Neural cell (in vitro differentiated cells): ENCODE measurements around the gene UBE2O.

Source experiments
- EP300 ChIP-seq: fragments of 450-650 bp; conservative IDR thresholded peaks from 2 replicates; pipeline ENCODE4 v1.6.1; 2014; ENCODE audit warnings: antibody characterized with exemption, mild to moderate bottlenecking, moderate library complexity; ENCODE audit not compliant: poor library complexity, severe bottlenecking
- EZH2 ChIP-seq: fragments of 200-600, 300-800 bp; shearing (Covaris generic), sonication (generic); IDR thresholded peaks from 2 replicates; pipeline ENCODE4 v1.6.1; 2014; ENCODE audit warnings: antibody characterized with exemption, low read length, borderline replicate concordance, mild to moderate bottlenecking; ENCODE audit not compliant: insufficient read depth, poor library complexity, severe bottlenecking
- POLR2AphosphoS5 ChIP-seq: IDR thresholded peaks from 2 replicates; pipeline ENCODE4 v1.6.1; 2012
- SMC3 ChIP-seq: fragments of 450-650 bp; conservative IDR thresholded peaks from 2 replicates; pipeline ENCODE4 v1.6.1; 2014; ENCODE audit warnings: antibody characterized with exemption, mild to moderate bottlenecking, moderate library complexity; ENCODE audit not compliant: poor library complexity
- TF ChIP-seq, protein P1 (sequence below): fragments of 450-650 bp; IDR thresholded peaks from 2 replicates; pipeline ENCODE4 v1.5.1; 2014; ENCODE audit warnings: antibody characterized with exemption, mild to moderate bottlenecking, moderate library complexity; ENCODE audit not compliant: poor library complexity, severe bottlenecking
- TF ChIP-seq, protein P2 (sequence below): IDR thresholded peaks from 2 replicates; pipeline ENCODE4 v1.6.1; 2012; ENCODE audit warnings: borderline replicate concordance

DNA sequence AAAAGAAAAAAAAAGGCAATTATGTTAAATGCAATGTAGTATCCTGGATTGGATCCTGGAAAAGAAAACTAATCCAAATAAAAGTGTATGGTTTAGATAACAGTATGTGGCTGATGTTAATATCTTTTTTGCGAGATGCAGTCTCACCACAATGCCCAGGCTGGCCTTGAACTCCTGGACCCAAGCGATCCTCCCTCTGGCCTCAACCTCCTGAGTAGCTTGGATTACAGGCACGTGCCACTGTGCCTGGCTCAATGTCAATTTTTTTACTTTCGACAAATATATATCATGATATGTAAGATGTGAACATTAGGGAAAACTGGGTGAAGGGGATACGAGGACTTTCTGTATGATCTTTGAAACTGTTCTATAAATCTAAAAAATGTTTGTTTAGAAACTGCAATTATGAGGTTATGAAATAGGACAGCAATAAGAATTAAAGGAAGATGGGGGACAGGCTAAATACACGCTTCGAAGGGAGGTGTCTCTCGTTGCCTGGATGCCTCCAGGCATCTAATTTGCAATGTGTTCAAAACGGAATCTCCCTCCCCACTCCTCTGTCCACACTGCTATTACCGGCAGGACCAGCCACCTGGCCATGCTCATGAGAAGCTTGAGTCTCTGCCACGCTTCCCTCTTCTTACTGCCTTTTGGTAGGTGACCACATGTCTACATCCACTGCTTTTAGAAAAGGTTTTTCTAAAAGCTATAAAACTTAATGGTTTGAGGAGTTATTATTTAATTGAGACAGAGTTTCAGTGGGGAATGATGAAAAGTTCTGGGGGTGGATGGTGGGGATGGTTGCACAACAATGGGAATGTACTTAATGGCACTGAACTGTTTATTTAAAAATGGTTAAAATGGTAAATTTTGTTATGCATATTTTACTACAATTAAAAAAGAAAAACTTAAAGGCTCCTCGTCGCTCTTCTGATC is 15.2 kb downstream of the UBE2O start:
- TF ChIP-seq, protein P1, sequence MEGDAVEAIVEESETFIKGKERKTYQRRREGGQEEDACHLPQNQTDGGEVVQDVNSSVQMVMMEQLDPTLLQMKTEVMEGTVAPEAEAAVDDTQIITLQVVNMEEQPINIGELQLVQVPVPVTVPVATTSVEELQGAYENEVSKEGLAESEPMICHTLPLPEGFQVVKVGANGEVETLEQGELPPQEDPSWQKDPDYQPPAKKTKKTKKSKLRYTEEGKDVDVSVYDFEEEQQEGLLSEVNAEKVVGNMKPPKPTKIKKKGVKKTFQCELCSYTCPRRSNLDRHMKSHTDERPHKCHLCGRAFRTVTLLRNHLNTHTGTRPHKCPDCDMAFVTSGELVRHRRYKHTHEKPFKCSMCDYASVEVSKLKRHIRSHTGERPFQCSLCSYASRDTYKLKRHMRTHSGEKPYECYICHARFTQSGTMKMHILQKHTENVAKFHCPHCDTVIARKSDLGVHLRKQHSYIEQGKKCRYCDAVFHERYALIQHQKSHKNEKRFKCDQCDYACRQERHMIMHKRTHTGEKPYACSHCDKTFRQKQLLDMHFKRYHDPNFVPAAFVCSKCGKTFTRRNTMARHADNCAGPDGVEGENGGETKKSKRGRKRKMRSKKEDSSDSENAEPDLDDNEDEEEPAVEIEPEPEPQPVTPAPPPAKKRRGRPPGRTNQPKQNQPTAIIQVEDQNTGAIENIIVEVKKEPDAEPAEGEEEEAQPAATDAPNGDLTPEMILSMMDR = no peak
- no peak for TF ChIP-seq EZH2
- no peak for TF ChIP-seq EP300
- no peak for TF ChIP-seq POLR2AphosphoS5
- TF ChIP-seq SMC3 = no peak
- TF ChIP-seq, protein P2, sequence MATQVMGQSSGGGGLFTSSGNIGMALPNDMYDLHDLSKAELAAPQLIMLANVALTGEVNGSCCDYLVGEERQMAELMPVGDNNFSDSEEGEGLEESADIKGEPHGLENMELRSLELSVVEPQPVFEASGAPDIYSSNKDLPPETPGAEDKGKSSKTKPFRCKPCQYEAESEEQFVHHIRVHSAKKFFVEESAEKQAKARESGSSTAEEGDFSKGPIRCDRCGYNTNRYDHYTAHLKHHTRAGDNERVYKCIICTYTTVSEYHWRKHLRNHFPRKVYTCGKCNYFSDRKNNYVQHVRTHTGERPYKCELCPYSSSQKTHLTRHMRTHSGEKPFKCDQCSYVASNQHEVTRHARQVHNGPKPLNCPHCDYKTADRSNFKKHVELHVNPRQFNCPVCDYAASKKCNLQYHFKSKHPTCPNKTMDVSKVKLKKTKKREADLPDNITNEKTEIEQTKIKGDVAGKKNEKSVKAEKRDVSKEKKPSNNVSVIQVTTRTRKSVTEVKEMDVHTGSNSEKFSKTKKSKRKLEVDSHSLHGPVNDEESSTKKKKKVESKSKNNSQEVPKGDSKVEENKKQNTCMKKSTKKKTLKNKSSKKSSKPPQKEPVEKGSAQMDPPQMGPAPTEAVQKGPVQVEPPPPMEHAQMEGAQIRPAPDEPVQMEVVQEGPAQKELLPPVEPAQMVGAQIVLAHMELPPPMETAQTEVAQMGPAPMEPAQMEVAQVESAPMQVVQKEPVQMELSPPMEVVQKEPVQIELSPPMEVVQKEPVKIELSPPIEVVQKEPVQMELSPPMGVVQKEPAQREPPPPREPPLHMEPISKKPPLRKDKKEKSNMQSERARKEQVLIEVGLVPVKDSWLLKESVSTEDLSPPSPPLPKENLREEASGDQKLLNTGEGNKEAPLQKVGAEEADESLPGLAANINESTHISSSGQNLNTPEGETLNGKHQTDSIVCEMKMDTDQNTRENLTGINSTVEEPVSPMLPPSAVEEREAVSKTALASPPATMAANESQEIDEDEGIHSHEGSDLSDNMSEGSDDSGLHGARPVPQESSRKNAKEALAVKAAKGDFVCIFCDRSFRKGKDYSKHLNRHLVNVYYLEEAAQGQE = no peak
